Left cardiac atrium (tissue), 4 donors: ENCODE measurements around the gene TTC23. TPM values are rescaled to one million over a fixed set of nuclear protein-coding genes. Genes with fewer than 3 reads are reported as not detected.

Experiments used
- ATAC-seq, 2 donors: fragments of 200-7000 bp; cut with Tn5 transposase; one replicate each; pipeline ENCODE4 v1.9.1; 2020; ENCODE audit warnings: mild to moderate bottlenecking in 2 of 2, moderate library complexity in 2 of 2
- DNase-seq: peaks from one replicate; pipeline ENCODE4 v3.0.0-alpha.2; 2020
- intact Hi-C, 2 donors: fragments of 100-400 bp; cut with DNase I; formaldehyde crosslinking; loops; one replicate each; pipeline versions ENCODE4 v1.14.1 to v1.15.1; 2022 to 2023
- total RNA-seq, 2 donors: library from RNA; stranded (reverse); fragmentation: NEBNext Ultra II Directional; extraction: Animal tissue kit (Norgen Biotek cat#: 25700); gene quantifications; one replicate each; pipeline ENCODE4 v1.2.1, GENCODE V29; 2021
- donor health status: DM: no; HTN: yes; CAD: no.
- donor health status: DM: no; HTN: yes; CAD: no; lungs with severe emphysema.
- donor health status: DM: yes; HTN: yes; CAD: no.
- donor health status: Dilated cardiomyopathy.

TTC23 gene
- total RNA-seq, 2 donors from 2014 or later = 11.9 to 13.7 TPM

GRCh38 chr15:99130765-99131440, 118.5 kb downstream of the TTC23 start:
- ATAC-seq = no peak
- intact Hi-C loops = no loop called here
- DNase-seq = no peak

DNA sequence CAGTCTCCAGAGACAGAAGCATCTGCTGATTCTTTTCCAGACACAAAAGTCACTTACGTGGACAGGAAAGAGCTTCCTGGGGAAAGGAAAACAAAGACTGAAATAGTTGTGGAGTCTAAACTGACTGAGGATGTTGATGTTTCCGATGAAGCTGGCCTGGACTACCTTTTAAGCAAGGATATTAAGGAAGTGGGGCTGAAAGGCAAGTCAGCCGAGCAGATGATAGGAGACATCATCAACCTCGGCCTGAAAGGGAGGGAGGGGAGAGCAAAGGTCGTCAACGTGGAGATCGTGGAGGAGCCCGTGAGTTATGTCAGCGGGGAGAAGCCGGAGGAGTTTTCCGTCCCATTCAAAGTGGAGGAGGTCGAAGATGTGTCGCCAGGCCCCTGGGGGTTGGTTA, 119.1 kb downstream of the TTC23 start:
- no peak for DNase-seq
- no peak for ATAC-seq
- intact Hi-C loops = no loop called here

- DNase-seq = no peak
- intact Hi-C loops = no loop called here
- no peak for ATAC-seq
These were observed 119.7 kb downstream of the TTC23 start for GRCh38 chr15:99129644-99130043.

GRCh38 chr15:99128411-99128810, 121.0 kb downstream of the TTC23 start:
- ATAC-seq (no peak), DNase-seq (no peak)
- intact Hi-C loops = no loop called here

DNA sequence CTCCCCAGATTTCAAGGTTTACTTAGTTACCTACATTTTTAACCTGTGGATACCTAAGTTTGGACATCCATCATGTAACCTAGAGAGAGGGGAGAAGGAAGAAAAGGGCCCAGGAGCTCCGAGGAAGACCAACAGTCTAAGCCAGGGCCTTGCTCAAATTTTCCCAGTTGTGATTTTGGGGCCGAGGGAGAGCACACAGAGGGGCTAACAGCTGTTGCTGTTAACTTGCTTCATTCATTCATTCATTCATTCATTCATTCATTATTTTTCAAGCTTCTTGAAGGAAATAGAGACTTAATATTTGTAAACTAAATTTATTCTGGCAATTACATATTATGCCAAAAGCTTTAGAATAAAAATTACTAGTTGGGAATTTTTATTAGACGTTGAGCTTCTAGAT, 121.6 kb downstream of the TTC23 start:
- ATAC-seq = no peak

GRCh38 chr15:99126930-99127329, 122.5 kb downstream of the TTC23 start:
- DNase-seq (no peak), ATAC-seq (no peak)
- intact Hi-C loops = no loop called here

More for the DNA sequence above, 121.6 kb downstream of the TTC23 start:
- intact Hi-C loops = no loop called here
- DNase-seq = no peak

DNA sequence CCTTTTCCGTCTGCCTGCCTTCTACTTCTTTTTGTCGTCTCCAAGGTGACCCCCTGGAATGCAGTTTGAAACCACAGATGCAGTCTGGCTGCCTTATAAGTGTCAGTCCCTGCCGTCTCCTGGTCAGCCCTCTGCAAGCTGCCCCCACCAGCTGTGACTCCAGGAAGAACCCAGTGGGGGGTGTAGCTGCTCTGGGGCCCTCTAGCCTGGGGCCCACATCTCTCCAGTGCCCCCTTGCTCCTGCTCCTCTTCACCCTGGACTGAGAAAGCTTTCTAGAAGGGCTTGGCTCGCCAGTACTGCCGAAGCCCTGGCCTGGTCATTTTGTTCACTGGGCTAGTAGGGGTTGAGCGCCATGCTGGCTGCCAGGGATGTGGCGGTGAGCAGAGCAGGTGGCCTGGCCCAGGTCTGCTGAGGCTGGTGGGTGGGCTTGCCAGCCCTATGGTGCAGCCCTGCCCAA, 123.2 kb downstream of the TTC23 start:
- ATAC-seq (no peak), DNase-seq (no peak)
- intact Hi-C loops = no loop called here

DNA sequence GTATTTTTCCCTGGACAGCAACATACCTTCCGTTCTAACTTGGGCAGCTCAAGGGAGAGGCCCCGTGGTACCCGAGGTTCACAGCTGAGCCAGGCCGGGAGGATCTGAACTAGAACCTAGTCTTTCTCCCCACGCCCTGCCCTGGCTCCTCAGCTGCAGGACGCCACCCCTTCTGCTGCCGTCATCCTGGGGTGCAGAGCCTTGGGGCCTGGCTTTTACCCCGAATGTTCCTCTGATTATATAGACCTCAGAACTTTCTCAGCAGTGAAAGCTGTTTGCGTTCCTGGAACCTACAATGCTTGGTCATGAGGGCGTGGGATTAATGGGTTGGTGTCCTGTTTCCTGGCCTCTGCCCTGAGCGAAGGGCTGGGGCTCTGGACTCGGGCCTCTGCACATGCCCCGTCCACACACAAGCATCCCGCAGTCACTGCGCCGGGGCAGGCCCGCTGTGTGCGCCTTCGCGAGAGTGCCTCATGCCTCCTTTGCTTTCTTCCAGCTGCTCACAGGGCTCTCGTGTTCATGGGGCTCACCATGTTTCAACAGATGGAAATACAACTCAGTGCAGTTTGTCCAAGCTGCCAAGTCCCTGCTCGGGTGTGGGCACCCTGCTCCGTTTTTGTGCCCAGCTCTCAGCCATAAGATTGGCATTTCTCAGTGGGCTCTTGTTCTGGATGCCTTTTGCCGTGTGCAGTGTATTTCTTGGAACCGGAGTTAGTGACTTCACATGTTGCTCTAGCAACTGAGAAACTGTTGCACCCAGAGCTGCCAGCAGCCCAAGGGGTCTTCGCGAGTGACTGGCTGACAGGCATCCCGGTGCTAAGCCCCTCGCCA, 124.1 kb downstream of the TTC23 start:
- ATAC-seq (peak in 1 of 2 donors; percentile 4), DNase-seq (no peak)
- intact Hi-C loops = no loop called here

DNA sequence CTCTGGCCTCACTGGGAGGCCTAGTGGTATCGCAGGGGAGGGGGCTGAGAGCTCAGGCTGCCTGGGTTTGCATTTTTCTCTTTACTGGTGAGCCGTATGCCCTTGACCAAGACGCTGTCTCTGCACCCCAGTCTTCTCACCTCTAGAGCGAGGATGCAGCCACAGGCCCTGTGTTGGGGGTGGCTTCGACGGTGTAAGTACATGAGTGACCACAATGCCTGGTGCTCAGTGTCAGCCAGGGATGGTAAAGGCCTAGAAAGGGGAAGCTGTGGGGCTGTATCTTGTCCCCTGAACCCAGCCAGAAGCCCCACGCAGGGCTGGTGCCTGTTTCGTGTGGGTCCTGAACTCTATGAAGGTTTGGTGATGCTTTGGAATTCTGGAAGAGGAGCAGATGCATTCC, 124.7 kb downstream of the TTC23 start:
- DNase-seq (no peak), ATAC-seq (no peak)
- intact Hi-C loops = no loop called here

- intact Hi-C loops = no loop called here
- DNase-seq = peak; percentile 88
- peak; percentile 91 to 95 for ATAC-seq
These were observed 125.5 kb downstream of the TTC23 start for GRCh38 chr15:99123713-99124451.

GRCh38 chr15:99122831-99123712, 126.3 kb downstream of the TTC23 start:
- no peak for DNase-seq
- intact Hi-C loops = no loop called here

GRCh38 chr15:99121691-99122410, 127.5 kb downstream of the TTC23 start:
- ATAC-seq (no peak), DNase-seq (no peak)
- intact Hi-C loops = no loop called here

More at GRCh38 chr15:99122831-99123712, 126.3 kb downstream of the TTC23 start:
- peak in 1 of 2 donors; percentile 19 for ATAC-seq

- intact Hi-C loops = no loop called here
- DNase-seq (no peak), ATAC-seq (no peak)
These were observed 128.2 kb downstream of the TTC23 start for GRCh38 chr15:99121207-99121606.

DNA sequence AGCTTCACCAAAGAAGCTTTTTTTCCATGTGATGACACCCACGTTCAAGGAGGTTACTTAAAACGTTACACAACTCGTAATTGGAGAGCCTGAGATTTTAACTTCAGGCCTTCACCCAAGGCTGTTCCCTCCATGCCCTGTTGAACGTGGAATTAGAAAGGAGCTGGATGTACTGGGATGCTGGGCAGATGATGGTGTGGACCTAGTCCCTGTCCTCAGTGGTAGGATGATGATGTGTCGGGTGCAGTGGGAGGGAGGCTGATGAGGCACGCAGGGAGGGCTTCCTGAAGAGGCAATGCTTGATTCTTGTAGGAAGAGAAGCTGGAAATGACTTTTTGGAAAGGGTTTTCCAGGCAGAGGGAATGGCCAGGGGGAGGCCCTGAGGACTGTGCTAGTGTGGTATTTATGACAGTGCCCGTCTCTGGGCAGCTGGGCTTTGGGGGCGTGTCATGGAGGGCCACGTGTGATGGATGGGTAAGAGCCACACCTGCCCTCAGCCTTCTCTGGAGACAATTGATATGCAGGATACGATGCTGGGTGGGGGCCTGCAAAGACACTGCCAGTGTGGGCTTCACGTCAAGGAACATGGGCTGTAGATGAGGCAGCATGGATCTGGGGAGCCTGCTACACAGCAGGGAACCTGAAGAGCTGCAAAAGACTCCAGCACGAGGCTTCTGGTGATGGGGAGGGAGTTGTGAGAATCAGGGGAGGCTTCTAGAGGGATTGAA, 129.2 kb downstream of the TTC23 start:
- ATAC-seq (no peak), DNase-seq (no peak)
- intact Hi-C loops = no loop called here

- no peak for ATAC-seq
- no peak for DNase-seq
- intact Hi-C loops = no loop called here
These were observed 130.4 kb downstream of the TTC23 start for GRCh38 chr15:99118801-99119546.

DNA sequence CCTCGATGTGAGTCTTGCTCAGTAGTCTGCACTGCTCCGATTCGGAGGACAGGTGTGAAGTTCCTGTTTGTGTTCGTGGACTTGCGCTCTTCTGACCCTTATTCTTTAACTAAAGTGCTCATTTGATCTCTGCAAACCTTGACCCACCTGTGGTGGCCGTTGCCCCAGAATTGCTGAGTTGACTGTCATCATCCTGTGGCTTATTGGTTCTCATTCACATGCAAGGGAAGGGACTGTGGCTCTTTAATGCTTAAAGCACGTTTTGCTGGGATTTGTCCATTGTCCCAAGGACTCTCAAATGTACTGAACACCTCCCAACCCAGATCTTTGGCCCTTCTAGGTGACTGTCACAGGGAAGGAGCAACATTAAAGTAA, 131.1 kb downstream of the TTC23 start:
- ATAC-seq (no peak), DNase-seq (no peak)
- intact Hi-C loops = no loop called here
